ENCODE data around the gene TEX2. TPM values are rescaled to one million over a fixed set of nuclear protein-coding genes. Genes with fewer than 3 reads are reported as not detected.

Gene TEX2
- total and polyA plus RNA-seq, 2 of the 13 experiments (the other 11 are each of a cell fraction or from before 2014, with no cell fraction given): 21.4 to 37.7 TPM

DNA sequence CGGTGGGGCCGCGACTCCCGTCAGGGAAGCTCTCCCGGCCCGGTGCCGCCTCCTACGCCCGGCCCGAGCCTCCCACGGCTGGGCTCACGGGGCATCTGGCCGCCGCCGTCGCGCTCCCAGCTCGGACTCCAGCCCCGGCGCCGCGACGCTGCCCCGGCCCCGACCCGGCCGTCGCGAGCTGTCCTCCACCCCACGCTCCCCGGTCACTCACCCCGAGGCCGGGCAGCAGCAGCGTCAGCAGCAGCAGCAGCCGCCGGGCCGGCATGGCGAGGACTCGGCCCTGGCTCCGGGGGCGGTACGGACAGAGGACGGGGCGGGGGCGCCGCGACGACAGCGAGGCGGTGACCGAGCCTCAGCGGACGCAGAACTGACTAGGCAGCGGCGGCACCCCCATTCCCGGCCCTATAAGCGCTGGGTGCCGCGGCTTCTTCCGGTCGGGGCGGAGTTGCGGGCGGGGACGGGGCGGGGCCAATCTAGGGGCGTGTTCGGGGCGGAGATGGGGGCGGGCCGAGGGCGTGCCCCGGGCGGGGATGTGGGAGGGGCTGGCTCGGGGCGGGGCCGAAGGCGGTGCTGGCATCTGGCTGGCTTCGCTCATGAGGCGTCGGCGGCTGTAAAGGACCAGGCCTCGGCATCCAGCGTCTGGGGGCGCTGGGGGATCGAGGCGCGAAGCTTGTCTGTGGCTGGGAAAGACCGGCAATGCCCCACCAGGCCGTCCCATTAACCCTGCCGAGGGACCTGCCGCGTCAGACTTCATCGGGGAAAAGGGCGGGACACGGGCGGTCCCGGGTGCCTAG lies 133.1 kb downstream of the TEX2 start, which contains the start of gene ERN1 (continued):
- TF ChIP-seq ARNT (IDR thresholded peaks at IDR 0.05) (no peak), EHMT2 (IDR thresholded peaks at IDR 0.05; ENCODE audit: borderline replicate concordance, low read depth, low read length) (no peak), HOXA3 (CRISPR knock-in tag; IDR thresholded peaks at IDR 0.05) (peak; percentile 88), GABPA (IDR thresholded peaks at IDR 0.05; ENCODE audit: low read depth, low read length) (no peak), GABPA (CRISPR knock-in tag; IDR thresholded peaks at IDR 0.05; ENCODE audit: low read depth) (peak; percentile 71), GPN1 (CRISPR knock-in tag; IDR thresholded peaks at IDR 0.05; ENCODE audit: borderline replicate concordance) (peak; percentile 88; the same call in 1 of the 2 replicates), SP2 (CRISPR knock-in tag; IDR thresholded peaks at IDR 0.05) (no peak), MAFF (IDR thresholded peaks at IDR 0.05; ENCODE audit: low read depth, low read length) (no peak), ZNF101 (CRISPR knock-in tag; IDR thresholded peaks at IDR 0.05; ENCODE audit: borderline replicate concordance, low read depth) (no peak), JARID2 (CRISPR knock-in tag; IDR thresholded peaks at IDR 0.05; ENCODE audit: insufficient replicate concordance) (no peak), IKZF5 (CRISPR knock-in tag; IDR thresholded peaks at IDR 0.05) (peak; percentile 72), SP1 (IDR thresholded peaks at IDR 0.05) (peak; percentile 81), SP1 (CRISPR knock-in tag; IDR thresholded peaks at IDR 0.05) (peak; percentile 92), ZKSCAN1 (IDR thresholded peaks at IDR 0.05; ENCODE audit: low read length) (no peak), ZMYM4 (CRISPR knock-in tag; IDR thresholded peaks at IDR 0.05) (peak; percentile 88), ZFP90 (CRISPR knock-in tag; IDR thresholded peaks at IDR 0.05; ENCODE audit: borderline replicate concordance) (no peak; the same call in 1 of the 2 replicates), KDM2A (CRISPR knock-in tag; IDR thresholded peaks at IDR 0.05; ENCODE audit: borderline replicate concordance, low read depth) (peak; percentile 91), POLR2G (IDR thresholded peaks at IDR 0.05; ENCODE audit: low read depth, low read length) (peak; percentile 95), ZNF607 (CRISPR knock-in tag; IDR thresholded peaks at IDR 0.05; ENCODE audit: borderline replicate concordance) (peak; percentile 62; the same call in 1 of the 2 replicates), HBP1 (CRISPR knock-in tag; IDR thresholded peaks at IDR 0.05; ENCODE audit: low read depth) (peak; percentile 90; the same call in 1 of the 2 replicates), ZNF552 (CRISPR knock-in tag; IDR thresholded peaks at IDR 0.05; ENCODE audit: borderline replicate concordance) (peak; percentile 51; the same call in 1 of the 2 replicates), RCOR2 (CRISPR knock-in tag; IDR thresholded peaks at IDR 0.05) (no peak)
- TF ChIP-seq, protein P1, sequence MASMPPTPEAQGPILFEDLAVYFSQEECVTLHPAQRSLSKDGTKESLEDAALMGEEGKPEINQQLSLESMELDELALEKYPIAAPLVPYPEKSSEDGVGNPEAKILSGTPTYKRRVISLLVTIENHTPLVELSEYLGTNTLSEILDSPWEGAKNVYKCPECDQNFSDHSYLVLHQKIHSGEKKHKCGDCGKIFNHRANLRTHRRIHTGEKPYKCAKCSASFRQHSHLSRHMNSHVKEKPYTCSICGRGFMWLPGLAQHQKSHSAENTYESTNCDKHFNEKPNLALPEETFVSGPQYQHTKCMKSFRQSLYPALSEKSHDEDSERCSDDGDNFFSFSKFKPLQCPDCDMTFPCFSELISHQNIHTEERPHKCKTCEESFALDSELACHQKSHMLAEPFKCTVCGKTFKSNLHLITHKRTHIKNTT (CRISPR knock-in tag; IDR thresholded peaks at IDR 0.05): no peak; the same call in 1 of the 2 replicates
- TF ChIP-seq, protein P2, sequence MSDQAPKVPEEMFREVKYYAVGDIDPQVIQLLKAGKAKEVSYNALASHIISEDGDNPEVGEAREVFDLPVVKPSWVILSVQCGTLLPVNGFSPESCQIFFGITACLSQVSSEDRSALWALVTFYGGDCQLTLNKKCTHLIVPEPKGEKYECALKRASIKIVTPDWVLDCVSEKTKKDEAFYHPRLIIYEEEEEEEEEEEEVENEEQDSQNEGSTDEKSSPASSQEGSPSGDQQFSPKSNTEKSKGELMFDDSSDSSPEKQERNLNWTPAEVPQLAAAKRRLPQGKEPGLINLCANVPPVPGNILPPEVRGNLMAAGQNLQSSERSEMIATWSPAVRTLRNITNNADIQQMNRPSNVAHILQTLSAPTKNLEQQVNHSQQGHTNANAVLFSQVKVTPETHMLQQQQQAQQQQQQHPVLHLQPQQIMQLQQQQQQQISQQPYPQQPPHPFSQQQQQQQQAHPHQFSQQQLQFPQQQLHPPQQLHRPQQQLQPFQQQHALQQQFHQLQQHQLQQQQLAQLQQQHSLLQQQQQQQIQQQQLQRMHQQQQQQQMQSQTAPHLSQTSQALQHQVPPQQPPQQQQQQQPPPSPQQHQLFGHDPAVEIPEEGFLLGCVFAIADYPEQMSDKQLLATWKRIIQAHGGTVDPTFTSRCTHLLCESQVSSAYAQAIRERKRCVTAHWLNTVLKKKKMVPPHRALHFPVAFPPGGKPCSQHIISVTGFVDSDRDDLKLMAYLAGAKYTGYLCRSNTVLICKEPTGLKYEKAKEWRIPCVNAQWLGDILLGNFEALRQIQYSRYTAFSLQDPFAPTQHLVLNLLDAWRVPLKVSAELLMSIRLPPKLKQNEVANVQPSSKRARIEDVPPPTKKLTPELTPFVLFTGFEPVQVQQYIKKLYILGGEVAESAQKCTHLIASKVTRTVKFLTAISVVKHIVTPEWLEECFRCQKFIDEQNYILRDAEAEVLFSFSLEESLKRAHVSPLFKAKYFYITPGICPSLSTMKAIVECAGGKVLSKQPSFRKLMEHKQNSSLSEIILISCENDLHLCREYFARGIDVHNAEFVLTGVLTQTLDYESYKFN (CRISPR knock-in tag; conservative IDR thresholded peaks at IDR 0.05): peak; percentile 64

Data from HepG2 (cell line).